CD4-positive, alpha-beta memory T cell (primary cell): ENCODE results near the gene CLPX. TPM values are rescaled to one million over a fixed set of nuclear protein-coding genes. Genes with fewer than 3 reads are reported as not detected.

Source experiments
- CTCF ChIA-PET: fragments of 350-600 bp; sonication (Branson Sonifier 250); formaldehyde crosslinking; loops from one replicate; lab custom pipeline; 2021; ENCODE audit warnings: inconsistent platforms; ENCODE audit not compliant: partially characterized antibody; lab: Charles Lee
- POLR2A ChIA-PET: fragments of 350-600 bp; sonication (Branson Sonifier 250); formaldehyde crosslinking; loops from one replicate; lab custom pipeline; 2021; ENCODE audit not compliant: partially characterized antibody; lab: Charles Lee
- DNase-seq, 5 donors: peaks; one replicate each; pipeline versions ENCODE4 v3.0.0 to v3.0.0-alpha.2; 2020 to 2022; ENCODE audit warnings: mixed read lengths in 1 of 5
- H3K27ac ChIP-seq: one replicate; pipeline ENCODE4 v1.7.0; 2013; ENCODE audit warnings: low read depth, low read length
- H3K27me3 ChIP-seq: 2 replicates; pipeline ENCODE4 v1.7.0; 2013; ENCODE audit warnings: mild to moderate bottlenecking, low read length, moderate library complexity; ENCODE audit not compliant: insufficient read depth
- H3K36me3 ChIP-seq: 2 replicates; pipeline ENCODE4 v1.7.0; 2013; ENCODE audit warnings: mild to moderate bottlenecking, low read length, moderate library complexity; ENCODE audit not compliant: insufficient read depth
- H3K4me1 ChIP-seq: 2 replicates; pipeline ENCODE4 v1.7.0; 2013; ENCODE audit warnings: mild to moderate bottlenecking, low read length, moderate library complexity; ENCODE audit not compliant: insufficient read depth
- H3K4me3 ChIP-seq, 2 donors: one replicate each; pipeline ENCODE4 v1.7.0; 2013; ENCODE audit warnings: low read length in 2 of 2, mild to moderate bottlenecking in 1 of 2
- H3K9me3 ChIP-seq, 2 donors: one replicate each; pipeline ENCODE4 v1.7.0; 2013; ENCODE audit warnings: low read length in 2 of 2, control low read depth in 1 of 2; ENCODE audit not compliant: control insufficient read depth in 1 of 2
- H3K27ac Mint-ChIP-seq, 7 donors: one replicate each; pipeline ENCODE4 v1.8.0; 2020 to 2021; ENCODE audit warnings: mixed read lengths in 7 of 7, mild to moderate bottlenecking in 6 of 7, inconsistent platforms in 3 of 7, moderate library complexity in 3 of 7
- H3K27me3 Mint-ChIP-seq, 2 donors: one replicate each; pipeline ENCODE4 v1.8.0; 2020 to 2021; ENCODE audit warnings: mixed read lengths in 2 of 2
- H3K36me3 Mint-ChIP-seq, 2 donors: one replicate each; pipeline ENCODE4 v1.8.0; 2020 to 2021; ENCODE audit warnings: mixed read lengths in 2 of 2, inconsistent platforms in 1 of 2, mild to moderate bottlenecking in 1 of 2
- H3K4me1 Mint-ChIP-seq, 4 donors: one replicate each; pipeline ENCODE4 v1.8.0; 2020 to 2021; ENCODE audit warnings: mixed read lengths in 4 of 4, mild to moderate bottlenecking in 1 of 4
- H3K4me3 Mint-ChIP-seq, 8 donors: one replicate each; pipeline ENCODE4 v1.8.0; 2020 to 2021; ENCODE audit warnings: mixed read lengths in 8 of 8, mild to moderate bottlenecking in 7 of 8, moderate library complexity in 6 of 8, inconsistent platforms in 3 of 8
- H3K9me3 Mint-ChIP-seq, 8 donors: one replicate each; pipeline ENCODE4 v1.8.0; 2020 to 2021; ENCODE audit warnings: mixed read lengths in 8 of 8, mild to moderate bottlenecking in 5 of 8, inconsistent platforms in 3 of 8, moderate library complexity in 1 of 8
- intact Hi-C: fragments of 100-400 bp; cut with micrococcal nuclease; formaldehyde crosslinking; loops from one replicate; pipeline ENCODE4 v1.15.1; 2023
- polyA plus RNA-seq, 2 donors: library from polyadenylated mRNA; unstranded; fragments of 300-500 nt; fragmentation: Illumina TruSeq; gene quantifications; one replicate each; pipeline ENCODE4 v1.2.3, GENCODE V29; 2021
- total RNA-seq, 2 experiments: library from RNA; stranded (reverse); gene quantifications; one replicate each; pipeline ENCODE4 v1.2.3, GENCODE V29; 2021

The CLPX gene
- total and polyA plus RNA-seq, 4 experiments from 2014 or later: 28.1 to 52.4 (median 40.6) TPM

- Mint-ChIP-seq H3K36me3 (no peaks in the 10 kb centered on the region), H3K27ac (peak overlapping the region in 1 of 7 donors; percentile 12), H3K4me1 (peaks cover 0 to 4% (median under 1%) of the 10 kb centered on the region in 4 donors), H3K4me3 (no peak overlapping the region), H3K9me3 (peaks cover 0 to 2% (median 0%) of the 10 kb centered on the region in 8 donors), H3K27me3 (no peaks in the 10 kb centered on the region)
- no peaks in the 10 kb centered on the region for H3K36me3 ChIP-seq
- no peaks in the 10 kb centered on the region for H3K9me3 ChIP-seq
- DNase-seq: no peak
- H3K27me3 ChIP-seq: no peaks in the 10 kb centered on the region
- intact Hi-C loops: no loop called here
- no peak overlapping the region for H3K27ac ChIP-seq
- no peaks in the 10 kb centered on the region for H3K4me1 ChIP-seq
- ChIA-PET POLR2A (no interaction called here), CTCF (no interaction called here)
- no peak overlapping the region for H3K4me3 ChIP-seq
These were observed 37.7 kb upstream of the CLPX start for GRCh38 chr15:65222891-65223290.

DNA sequence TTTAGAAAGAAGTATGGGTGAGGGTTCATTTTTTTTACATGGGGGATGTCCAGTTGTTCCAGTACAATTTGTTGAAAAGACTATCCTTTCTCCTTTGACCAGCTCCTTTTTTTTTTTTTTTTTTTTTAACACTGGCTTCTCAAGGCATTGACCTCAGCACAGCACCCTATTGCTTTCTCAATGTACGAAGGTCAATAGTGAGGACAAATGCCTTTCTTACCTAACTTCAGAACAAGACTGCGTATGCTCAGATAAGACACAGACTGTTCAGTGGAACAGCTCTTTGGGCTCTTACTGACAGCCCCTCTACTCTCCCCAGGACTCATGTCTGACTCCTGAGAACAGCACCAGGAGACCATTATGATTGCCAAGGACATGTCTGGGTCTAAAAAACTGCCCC is 36.6 kb upstream of the CLPX start:
- CTCF ChIA-PET: interaction anchor here (0.9 kb wide), 1 partner anchor 49 kb away, joined by 3 read pairs; no protein-coding TSS in a partner anchor
- no peak overlapping the region for H3K4me3 Mint-ChIP-seq

DNA sequence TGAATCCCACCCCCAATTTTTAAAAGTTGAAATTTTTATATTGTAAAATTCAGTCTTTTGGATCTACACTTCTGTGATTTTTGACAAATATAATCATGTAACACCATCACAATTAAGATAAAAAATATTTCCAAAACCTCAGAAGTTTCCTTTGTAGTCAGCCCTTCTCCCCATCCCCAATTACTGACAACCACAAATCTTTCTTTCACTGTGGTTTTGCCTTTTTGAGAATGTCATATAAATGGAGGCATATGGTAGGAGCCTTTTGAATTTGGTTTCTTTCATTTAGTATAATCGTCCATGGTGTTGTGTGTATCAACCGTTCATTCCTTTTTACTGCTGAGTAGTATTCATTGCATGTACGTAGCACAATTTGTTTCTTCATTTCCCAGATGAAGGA is 34.0 kb upstream of the CLPX start:
- no peaks in the 10 kb centered on the region for H3K36me3 Mint-ChIP-seq
- Histone ChIP-seq H3K4me1 (no peaks in the 10 kb centered on the region), H3K36me3 (no peaks in the 10 kb centered on the region), H3K9me3 (no peaks in the 10 kb centered on the region), H3K27me3 (no peaks in the 10 kb centered on the region), H3K27ac (no peak overlapping the region), H3K4me3 (no peak overlapping the region)
- H3K27ac Mint-ChIP-seq: no peak overlapping the region
- peaks cover 0 to 4% (median 2%) of the 10 kb centered on the region in 4 donors for H3K4me1 Mint-ChIP-seq
- intact Hi-C loops: no loop called here
- H3K9me3 Mint-ChIP-seq: peaks cover 0 to 2% (median 0%) of the 10 kb centered on the region in 8 donors
- CTCF ChIA-PET: interaction anchor here (1.1 kb wide), 1 partner anchor 279 kb away, joined by 3 read pairs; no protein-coding TSS in a partner anchor
- H3K4me3 Mint-ChIP-seq: no peak overlapping the region
- no peak for DNase-seq
- POLR2A ChIA-PET: no interaction called here
- no peaks in the 10 kb centered on the region for H3K27me3 Mint-ChIP-seq

More for the DNA sequence above, 36.6 kb upstream of the CLPX start:
- intact Hi-C loops: no loop called here
- Histone ChIP-seq H3K36me3 (no peaks in the 10 kb centered on the region), H3K27me3 (no peaks in the 10 kb centered on the region), H3K27ac (no peak overlapping the region), H3K4me3 (no peak overlapping the region), H3K4me1 (no peaks in the 10 kb centered on the region), H3K9me3 (no peaks in the 10 kb centered on the region)
- Mint-ChIP-seq H3K27me3 (no peaks in the 10 kb centered on the region), H3K27ac (no peak overlapping the region), H3K9me3 (peaks cover 0 to 2% (median 0%) of the 10 kb centered on the region in 8 donors), H3K36me3 (no peaks in the 10 kb centered on the region), H3K4me1 (peaks cover 0 to 4% (median 2%) of the 10 kb centered on the region in 4 donors)
- no peak for DNase-seq
- POLR2A ChIA-PET: no interaction called here

DNA sequence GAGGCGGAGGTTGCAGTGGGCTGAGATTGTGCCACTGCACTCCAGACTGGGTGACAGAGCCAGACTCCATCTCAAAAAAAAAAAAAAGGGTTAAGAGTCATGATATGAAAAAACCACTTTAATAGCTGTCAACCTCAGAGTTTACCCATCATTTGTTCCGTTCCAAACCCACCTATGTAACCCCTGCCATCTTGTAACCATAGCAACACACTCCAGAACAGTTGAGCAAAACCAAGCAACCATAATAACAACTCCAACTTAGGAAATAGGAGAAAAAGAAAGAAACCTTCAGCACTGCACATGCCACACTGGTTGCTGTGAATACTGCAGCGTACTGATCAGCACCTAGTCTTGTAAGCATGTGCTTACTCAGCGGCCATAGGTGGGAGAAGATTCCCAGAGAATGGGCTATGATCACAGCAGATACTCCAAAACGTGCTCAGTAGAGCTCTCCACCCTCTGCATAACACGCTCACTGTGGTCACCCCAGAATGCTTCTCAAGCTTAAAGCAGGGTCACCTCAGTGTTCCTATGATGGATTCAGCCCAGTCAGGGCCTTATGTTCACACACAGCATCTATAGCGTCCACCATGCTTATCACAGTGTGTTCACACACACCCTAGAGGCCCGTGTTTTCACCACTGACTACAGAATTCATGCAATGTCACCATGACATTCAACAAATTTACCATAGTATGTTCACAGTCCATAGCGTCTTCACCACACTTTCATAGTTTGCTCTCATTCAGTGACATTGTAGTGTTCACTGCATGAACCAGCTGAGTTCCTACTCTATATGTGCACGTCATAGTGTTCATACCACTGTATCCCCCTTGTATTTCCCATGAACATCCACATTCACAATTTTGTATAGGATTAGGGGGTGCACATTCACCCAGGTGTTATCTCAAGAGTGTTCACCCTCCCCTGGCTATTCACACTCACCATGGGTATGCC is 32.7 kb upstream of the CLPX start:
- no peak overlapping the region for H3K27ac ChIP-seq
- no peak overlapping the region for H3K27ac Mint-ChIP-seq
- H3K36me3 Mint-ChIP-seq: no peaks in the 10 kb centered on the region
- H3K27me3 ChIP-seq: no peaks in the 10 kb centered on the region
- ChIA-PET CTCF (no interaction called here), POLR2A (interaction anchor here (1.6 kb wide), 1 partner anchor 87 kb away, joined by 3 read pairs; no protein-coding TSS in a partner anchor)
- peaks cover 0 to 2% (median 0%) of the 10 kb centered on the region in 8 donors for H3K9me3 Mint-ChIP-seq
- H3K27me3 Mint-ChIP-seq: no peaks in the 10 kb centered on the region
- no peak overlapping the region for H3K4me3 ChIP-seq
- H3K4me1 Mint-ChIP-seq: peaks cover 0 to 4% (median 2%) of the 10 kb centered on the region in 4 donors
- H3K9me3 ChIP-seq: no peaks in the 10 kb centered on the region
- no peaks in the 10 kb centered on the region for H3K4me1 ChIP-seq
- no peak overlapping the region for H3K4me3 Mint-ChIP-seq
- intact Hi-C loops: no loop called here
- no peak for DNase-seq
- H3K36me3 ChIP-seq: no peaks in the 10 kb centered on the region

DNA sequence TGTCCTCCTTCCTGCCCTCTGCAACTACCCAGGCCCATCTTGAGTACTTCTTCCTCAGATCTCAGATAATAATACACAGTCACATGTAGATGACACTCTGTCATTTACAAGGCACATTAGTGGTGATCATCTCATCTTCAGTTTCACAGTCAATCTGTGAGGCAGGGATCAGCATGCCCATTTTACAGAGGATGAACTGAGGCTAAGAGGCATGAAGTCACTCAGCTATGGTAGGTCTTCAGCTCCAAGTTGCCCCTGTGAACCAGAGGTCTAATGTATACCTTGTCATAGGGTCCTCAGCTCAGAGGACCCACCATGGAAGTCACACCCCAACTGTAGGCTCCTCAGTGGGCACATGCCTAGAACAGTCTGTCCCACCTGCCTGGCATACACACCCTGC is 30.4 kb upstream of the CLPX start:
- Histone ChIP-seq H3K4me1 (no peaks in the 10 kb centered on the region), H3K9me3 (no peaks in the 10 kb centered on the region), H3K27me3 (no peaks in the 10 kb centered on the region), H3K27ac (no peak overlapping the region), H3K36me3 (no peaks in the 10 kb centered on the region), H3K4me3 (no peak overlapping the region)
- Mint-ChIP-seq H3K27me3 (peaks cover 0 to 1% of the 10 kb centered on the region in 2 donors), H3K9me3 (peaks cover 0 to 2% (median 0%) of the 10 kb centered on the region in 8 donors), H3K4me1 (peaks cover 0 to 4% (median 2%) of the 10 kb centered on the region in 4 donors), H3K36me3 (no peaks in the 10 kb centered on the region), H3K4me3 (no peak overlapping the region), H3K27ac (peak overlapping the region in 1 of 7 donors; percentile 57)
- intact Hi-C loops: no loop called here
- no peak for DNase-seq
- CTCF ChIA-PET: interaction anchor here (1.7 kb wide), 1 partner anchor 82 kb away, joined by 5 read pairs; no protein-coding TSS in a partner anchor
- POLR2A ChIA-PET: no interaction called here

DNA sequence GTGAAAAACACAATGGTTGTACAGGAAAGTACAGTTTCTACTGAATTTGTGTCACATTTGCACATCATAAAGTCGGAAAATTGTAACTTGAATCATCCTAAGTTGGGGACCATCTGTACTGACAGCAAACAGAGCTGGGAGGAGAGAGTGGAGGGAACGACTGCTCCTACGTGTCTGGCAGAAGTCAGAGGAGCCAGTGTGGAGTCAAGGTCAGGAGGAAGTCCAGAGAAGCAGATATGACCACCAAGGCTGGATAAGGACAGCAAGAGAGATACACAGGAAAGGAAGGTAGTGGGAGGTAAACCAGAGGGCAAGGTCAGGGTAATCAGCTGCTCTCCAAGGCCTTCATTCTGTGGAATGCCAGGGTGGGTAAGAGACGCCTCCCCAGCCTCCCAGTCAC is 28.9 kb upstream of the CLPX start:
- Mint-ChIP-seq H3K4me1 (peaks cover 0 to 4% (median 1%) of the 10 kb centered on the region in 4 donors), H3K36me3 (no peaks in the 10 kb centered on the region), H3K27ac (no peak overlapping the region), H3K27me3 (peaks cover 0 to 1% of the 10 kb centered on the region in 2 donors), H3K4me3 (no peak overlapping the region), H3K9me3 (peaks cover 0 to 2% (median 0%) of the 10 kb centered on the region in 8 donors)
- ChIA-PET CTCF (no interaction called here), POLR2A (no interaction called here)
- no peaks in the 10 kb centered on the region for H3K4me1 ChIP-seq
- no peaks in the 10 kb centered on the region for H3K27me3 ChIP-seq
- H3K4me3 ChIP-seq: no peak overlapping the region
- no peak for DNase-seq
- H3K36me3 ChIP-seq: no peaks in the 10 kb centered on the region
- H3K27ac ChIP-seq: no peak overlapping the region
- intact Hi-C loops: no loop called here
- H3K9me3 ChIP-seq: no peaks in the 10 kb centered on the region

GRCh38 chr15:65213241-65213640 is 28.1 kb upstream of the CLPX start:
- Histone ChIP-seq H3K27ac (no peak overlapping the region), H3K9me3 (no peaks in the 10 kb centered on the region), H3K27me3 (no peaks in the 10 kb centered on the region), H3K4me3 (no peak overlapping the region), H3K36me3 (no peaks in the 10 kb centered on the region), H3K4me1 (no peaks in the 10 kb centered on the region)
- ChIA-PET CTCF (no interaction called here), POLR2A (no interaction called here)
- H3K36me3 Mint-ChIP-seq: no peaks in the 10 kb centered on the region
- peaks cover 0 to 1% of the 10 kb centered on the region in 2 donors for H3K27me3 Mint-ChIP-seq
- no peak overlapping the region for H3K4me3 Mint-ChIP-seq
- intact Hi-C loops: no loop called here
- H3K27ac Mint-ChIP-seq: no peak overlapping the region
- no peak for DNase-seq
- peaks cover 0 to under 1% (median 0%) of the 10 kb centered on the region in 8 donors for H3K9me3 Mint-ChIP-seq
- H3K4me1 Mint-ChIP-seq: peaks cover 0 to 2% (median under 1%) of the 10 kb centered on the region in 4 donors
